ENCODE results near the gene JAK1. TPM values are rescaled to one million over a fixed set of nuclear protein-coding genes. Genes with fewer than 3 reads are reported as not detected.

JAK1 gene
- total RNA-seq, 4 donors from 2014 or later: 52.9 to 169 (median 126) TPM

DNA sequence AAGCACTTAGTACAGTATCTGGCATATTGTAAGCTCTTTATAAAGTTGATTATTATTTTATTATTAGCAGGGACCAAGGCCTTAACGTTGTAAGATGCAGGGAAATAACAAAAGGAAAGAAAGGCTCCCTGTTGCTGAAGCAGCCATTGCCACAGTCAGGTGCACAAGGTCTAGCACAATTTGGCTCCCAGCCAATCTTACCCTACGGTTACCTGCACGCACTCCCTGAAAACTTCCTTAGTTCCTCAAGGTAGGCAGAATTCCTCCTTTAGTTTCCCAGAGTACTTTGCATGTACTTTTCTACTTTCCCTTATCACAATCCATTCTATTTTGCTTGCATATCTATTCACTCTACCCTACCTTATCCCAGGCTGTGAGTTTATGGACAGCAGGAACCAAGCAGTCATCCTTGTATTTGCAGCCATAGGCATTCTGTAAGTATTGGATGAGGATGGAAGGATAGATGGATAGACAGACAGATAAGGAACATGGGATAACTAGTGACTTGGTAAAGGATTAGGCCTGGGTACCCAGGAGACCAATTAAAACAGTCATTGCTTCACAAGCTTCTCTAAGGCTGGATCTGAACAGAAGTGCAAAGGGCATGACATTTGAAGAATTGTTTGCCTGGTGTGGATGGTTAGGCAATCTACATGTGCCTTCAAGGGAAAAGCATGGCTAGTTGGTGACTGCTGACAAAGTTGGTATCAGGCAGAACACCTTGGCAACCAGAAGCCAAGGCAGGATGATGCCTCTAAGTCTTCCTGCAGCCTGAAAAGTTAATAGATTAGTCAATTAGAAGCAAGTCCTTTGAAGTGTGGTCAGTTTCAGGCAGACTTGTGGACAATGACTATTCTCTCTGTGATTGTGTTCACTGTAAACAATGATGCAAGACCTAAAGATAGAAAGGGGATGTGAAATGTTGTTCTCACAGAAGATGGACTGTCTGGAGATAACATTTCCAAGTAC is 20.8 kb upstream of the JAK1 start:
- peaks cover 0 to 13% (median 5%) of the 10 kb centered on the region in 4 donors for H3K4me1 ChIP-seq
- intact Hi-C loops (cut with DNase I; ENCODE audit: low total_unique reads) (no loop called here), in situ Hi-C loops (cut with MboI; ENCODE audit: low pct_ligation_motif_present in 1 of 4, low pct_unique_long_range_greater_than_20kb in 1 of 4, low sequenced_read_pairs in 3 of 4) (no loop called here)
- H3K27me3 ChIP-seq: no peaks in the 10 kb centered on the region
- no peak overlapping the region for H3K27ac ChIP-seq
- no peak for DNase-seq
- no peak for TF ChIP-seq POLR2AphosphoS5 (IDR thresholded peaks at IDR 0.05)
- TF ChIP-seq EP300 (IDR thresholded peaks at IDR 0.05; ENCODE audit: low read depth): no peak
- TF ChIP-seq POLR2A (IDR thresholded peaks at IDR 0.05): no peak
- no peak for TF ChIP-seq CTCF (IDR thresholded peaks at IDR 0.05)
- 54 to 59% methylated on average over 2 to 3 of the region's 3 CpGs for WGBS, 2 donors (ENCODE audit: low coverage in 1 of 2)
- no peaks in the 10 kb centered on the region for H3K9me3 ChIP-seq
- no peaks in the 10 kb centered on the region for H3K36me3 ChIP-seq
- no peak overlapping the region for H3K4me3 ChIP-seq

GRCh38 chr1:64984737-64985136 is 18.4 kb upstream of the JAK1 start:
- no peaks in the 10 kb centered on the region for H3K27me3 ChIP-seq
- H3K27ac ChIP-seq: no peak overlapping the region
- no peak overlapping the region for H3K4me3 ChIP-seq
- in situ Hi-C loops (cut with MboI; ENCODE audit: low pct_ligation_motif_present in 1 of 4, low pct_unique_long_range_greater_than_20kb in 1 of 4, low sequenced_read_pairs in 3 of 4) (no loop called here), intact Hi-C loops (cut with DNase I; ENCODE audit: low total_unique reads) (no loop called here)
- no peak for DNase-seq
- TF ChIP-seq POLR2AphosphoS5 (IDR thresholded peaks at IDR 0.05) (no peak), CTCF (IDR thresholded peaks at IDR 0.05) (no peak), POLR2A (IDR thresholded peaks at IDR 0.05) (no peak), EP300 (IDR thresholded peaks at IDR 0.05; ENCODE audit: low read depth) (no peak)
- no peaks in the 10 kb centered on the region for H3K9me3 ChIP-seq
- H3K4me1 ChIP-seq: peaks cover 0 to 20% (median 7%) of the 10 kb centered on the region in 4 donors
- no peaks in the 10 kb centered on the region for H3K36me3 ChIP-seq
- WGBS, 2 donors (ENCODE audit: low coverage in 1 of 2): 51% methylated on average over 3 of the region's 3 CpGs; no CpG with 5 or more reads in 1 of the 2 donors

GRCh38 chr1:64984106-64984505 is 17.8 kb upstream of the JAK1 start:
- Histone ChIP-seq H3K27ac (no peak overlapping the region), H3K27me3 (no peaks in the 10 kb centered on the region), H3K9me3 (no peaks in the 10 kb centered on the region), H3K4me1 (peaks cover 0 to 20% (median 7%) of the 10 kb centered on the region in 4 donors), H3K4me3 (no peak overlapping the region), H3K36me3 (no peaks in the 10 kb centered on the region)
- intact Hi-C loops (cut with DNase I; ENCODE audit: low total_unique reads) (no loop called here), in situ Hi-C loops (cut with MboI; ENCODE audit: low pct_ligation_motif_present in 1 of 4, low pct_unique_long_range_greater_than_20kb in 1 of 4, low sequenced_read_pairs in 3 of 4) (no loop called here)
- DNase-seq: no peak
- 85 to 96% methylated on average over 3 of the region's 3 CpGs for WGBS, 2 donors (ENCODE audit: low coverage in 1 of 2)
- TF ChIP-seq POLR2AphosphoS5 (IDR thresholded peaks at IDR 0.05): no peak
- TF ChIP-seq EP300 (IDR thresholded peaks at IDR 0.05; ENCODE audit: low read depth): no peak
- no peak for TF ChIP-seq CTCF (IDR thresholded peaks at IDR 0.05)
- TF ChIP-seq POLR2A (IDR thresholded peaks at IDR 0.05): no peak

DNA sequence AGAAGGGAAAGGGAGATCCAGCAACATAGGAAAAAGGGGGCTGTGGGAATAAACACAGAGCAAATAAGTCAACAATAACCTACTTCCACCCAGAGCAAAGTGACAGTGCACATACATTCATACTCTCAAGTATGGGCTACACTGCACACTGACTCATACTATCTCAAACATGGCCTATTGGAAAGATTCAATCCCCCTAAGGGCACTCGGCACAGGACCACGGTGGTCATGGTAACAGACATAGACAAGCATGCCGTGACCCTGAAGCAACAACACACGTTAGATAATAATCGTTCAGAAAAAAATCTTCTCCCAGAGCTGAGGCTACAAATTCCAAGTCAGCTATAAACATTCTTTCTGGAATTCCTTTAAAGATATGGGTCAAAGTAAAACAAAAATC is 16.8 kb upstream of the JAK1 start:
- no peak overlapping the region for H3K27ac ChIP-seq
- H3K9me3 ChIP-seq: no peaks in the 10 kb centered on the region
- no peak for DNase-seq
- intact Hi-C loops (cut with DNase I; ENCODE audit: low total_unique reads): no loop called here
- H3K4me3 ChIP-seq: no peak overlapping the region
- WGBS, 2 donors (ENCODE audit: low coverage in 1 of 2): 58 to 78% methylated on average over 4 to 5 of the region's 5 CpGs
- H3K36me3 ChIP-seq: no peaks in the 10 kb centered on the region
- TF ChIP-seq CTCF (IDR thresholded peaks at IDR 0.05): no peak
- no peak for TF ChIP-seq POLR2AphosphoS5 (IDR thresholded peaks at IDR 0.05)
- no peak for TF ChIP-seq EP300 (IDR thresholded peaks at IDR 0.05; ENCODE audit: low read depth)
- no peak for TF ChIP-seq POLR2A (IDR thresholded peaks at IDR 0.05)
- peaks cover 0 to 20% (median 7%) of the 10 kb centered on the region in 4 donors for H3K4me1 ChIP-seq
- H3K27me3 ChIP-seq: no peaks in the 10 kb centered on the region
- in situ Hi-C loops (cut with MboI; ENCODE audit: low pct_ligation_motif_present in 1 of 4, low pct_unique_long_range_greater_than_20kb in 1 of 4, low sequenced_read_pairs in 3 of 4): no loop called here
